Fibroblast of peridontal ligament (primary cell): Measurements from ENCODE around the gene XPNPEP3.
"Not testable (repeated sequence)": the region's sequence is repeated elsewhere in the genome, so short reads cannot be mapped to it uniquely, and the experiment has no call there.

ENCODE experiments used
- DNase-seq: peaks from one replicate; pipeline ENCODE4 v3.0.0-alpha.2; 2010; ENCODE audit errors: extremely low read depth

XPNPEP3 gene

DNA sequence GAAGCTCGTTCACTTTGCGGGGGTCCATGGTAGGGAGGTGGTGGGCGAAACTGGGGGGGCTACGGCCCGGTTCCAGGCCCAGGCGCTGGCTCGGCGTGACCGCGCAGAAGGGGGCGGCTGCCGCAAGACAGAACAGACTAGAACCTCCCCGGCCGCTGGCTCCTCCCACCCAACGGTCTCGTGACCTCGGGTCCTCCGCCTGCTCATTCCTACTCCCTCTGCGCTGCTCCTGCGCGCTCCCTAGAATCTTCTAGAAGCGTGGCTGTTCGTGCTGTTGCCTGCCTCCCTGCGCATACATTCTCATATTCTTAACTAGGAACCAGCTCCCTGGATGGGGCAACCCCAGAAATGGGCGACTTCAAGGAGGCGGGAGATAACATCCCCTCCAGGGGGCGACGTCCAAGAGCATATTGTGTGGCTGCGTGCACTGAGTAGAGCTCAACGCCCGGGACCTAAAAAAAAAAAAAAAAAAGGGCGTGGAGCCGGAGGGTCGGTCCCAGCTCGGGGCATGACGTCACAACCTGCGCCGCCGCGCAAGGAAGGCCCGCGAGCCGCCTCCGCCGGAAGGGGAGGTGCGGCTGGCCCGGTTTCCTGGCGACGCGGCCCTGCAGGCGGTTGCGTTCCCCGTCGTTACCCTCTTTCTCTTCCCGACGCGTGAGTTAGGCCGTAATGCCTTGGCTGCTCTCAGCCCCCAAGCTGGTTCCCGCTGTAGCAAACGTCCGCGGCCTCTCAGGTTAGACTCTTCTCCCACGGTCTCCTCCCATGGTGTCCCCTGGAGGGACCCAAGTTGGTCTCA, at the start of gene XPNPEP3, which contains the start of gene ST13:
Gene XPNPEP3 (plus strand): TSS at position 636 of the 796 bp plus-strand sequence. CDS start 34 bp downstream, at position 670.
Gene ST13 (minus strand): TSS at position 127 of the 796 bp plus-strand sequence. CDS start 99 bp downstream, at position 28.
- DNase-seq, result peak; percentile 95

DNA sequence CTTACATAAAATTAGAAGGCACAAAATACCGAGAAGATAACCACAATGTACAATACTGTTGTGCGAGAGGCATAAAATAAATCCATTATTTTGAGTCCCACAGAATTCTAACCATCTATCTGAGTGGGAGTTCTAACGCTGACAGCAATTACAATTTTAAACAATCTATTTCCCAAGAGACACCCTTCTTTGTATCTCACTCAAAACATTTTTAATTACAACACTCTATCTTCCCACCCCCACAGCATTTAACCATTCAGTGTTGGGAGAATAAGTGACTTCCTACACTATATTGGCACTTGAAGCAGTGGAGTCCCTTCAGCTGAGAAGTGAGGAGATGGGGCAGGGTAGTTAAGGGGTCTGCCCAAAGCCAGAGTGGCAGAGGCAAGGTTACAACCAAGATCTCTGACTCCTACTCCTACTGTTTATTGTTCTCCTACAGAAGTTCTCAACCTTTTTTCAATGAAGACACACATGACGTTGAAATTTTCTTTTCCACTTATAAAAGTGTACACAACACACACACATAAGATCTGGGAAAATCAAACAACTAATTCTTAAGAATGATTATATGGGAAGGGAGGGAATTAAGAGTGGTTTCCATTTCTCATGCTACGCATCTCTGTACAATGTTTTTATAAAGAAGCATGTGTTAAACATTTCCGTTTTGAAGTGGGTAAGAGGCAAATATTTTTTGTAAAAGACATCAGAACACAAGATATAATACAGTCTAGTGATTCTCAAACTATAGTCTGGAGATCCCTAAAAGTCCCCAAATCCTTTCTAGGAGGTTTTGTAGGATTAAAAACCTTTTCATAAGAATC, 48.7 kb upstream of the XPNPEP3 start:
- DNase-seq, result peak; percentile 50

- DNase-seq, result no peak
Observed at GRCh38 chr22:40813912-40814315, 43.0 kb upstream of the XPNPEP3 start.

DNA sequence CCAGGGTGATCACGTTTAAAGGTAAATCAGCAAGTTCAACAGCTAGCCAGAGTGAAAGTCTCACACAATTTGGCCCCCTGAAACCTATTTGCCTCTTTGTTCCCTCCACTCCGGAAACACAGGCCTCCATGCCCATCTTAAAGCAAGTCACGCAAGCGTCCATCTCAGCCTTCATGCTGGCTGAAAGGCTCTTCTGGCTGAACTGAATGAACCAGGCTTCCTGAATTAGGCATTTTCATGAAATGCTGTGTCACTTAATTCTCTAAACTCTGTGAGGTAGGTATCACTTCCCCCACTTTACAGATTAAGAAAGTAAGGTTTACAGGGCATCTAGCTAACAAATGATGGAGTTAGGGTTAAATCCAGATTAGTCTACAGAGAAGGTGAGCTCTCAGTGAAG, 39.2 kb upstream of the XPNPEP3 start:
- no peak for DNase-seq

- DNase-seq, result peak; percentile 6
Observed at GRCh38 chr22:40818192-40818746, 38.7 kb upstream of the XPNPEP3 start.

DNA sequence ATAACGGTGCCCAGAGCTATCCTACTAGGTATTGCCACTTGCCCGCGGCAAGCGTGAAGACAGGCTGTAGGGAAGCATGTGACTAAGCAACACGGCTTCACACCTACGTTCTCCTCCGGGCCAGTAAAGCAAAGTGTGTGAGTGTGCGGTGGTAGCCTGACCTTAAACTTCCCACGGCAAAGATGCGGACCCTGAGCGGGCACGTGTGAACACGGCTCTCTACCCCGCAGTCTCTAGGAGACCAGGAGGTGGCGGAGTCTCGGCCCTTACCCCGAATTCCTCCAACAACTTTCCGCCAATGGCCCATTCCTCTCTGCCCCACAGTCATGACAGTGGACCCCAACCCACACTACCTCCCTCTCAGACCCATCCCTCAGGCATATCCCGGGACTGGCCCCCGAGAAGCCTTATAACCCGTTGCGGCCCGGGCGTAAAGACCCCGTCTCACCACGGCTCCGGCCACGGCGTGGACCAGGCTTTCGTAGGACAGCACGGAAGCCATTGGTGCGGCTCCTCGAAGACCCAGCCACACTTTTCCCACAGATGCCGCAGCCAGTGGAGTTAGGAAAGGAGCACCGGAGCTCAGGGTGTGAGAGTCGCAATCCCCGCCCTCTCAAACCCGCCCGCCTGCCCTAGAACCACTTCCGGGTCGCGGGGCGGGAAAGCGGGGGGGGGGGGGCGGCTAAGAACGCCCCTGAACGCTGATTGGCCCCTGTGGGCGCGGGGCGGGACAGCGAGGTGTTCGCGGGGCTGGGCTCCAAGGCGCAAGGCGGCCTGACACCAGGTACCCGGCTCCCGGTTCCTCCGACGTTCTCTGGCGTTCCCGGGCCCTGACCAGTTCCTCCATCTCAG, 38.0 kb upstream of the XPNPEP3 start, which contains the start of gene SLC25A17:
Gene SLC25A17 (minus strand): TSS at position 600 of the 852 bp plus-strand sequence. CDS start 98 bp downstream, at position 502.
- DNase-seq, result peak; percentile 60

DNA sequence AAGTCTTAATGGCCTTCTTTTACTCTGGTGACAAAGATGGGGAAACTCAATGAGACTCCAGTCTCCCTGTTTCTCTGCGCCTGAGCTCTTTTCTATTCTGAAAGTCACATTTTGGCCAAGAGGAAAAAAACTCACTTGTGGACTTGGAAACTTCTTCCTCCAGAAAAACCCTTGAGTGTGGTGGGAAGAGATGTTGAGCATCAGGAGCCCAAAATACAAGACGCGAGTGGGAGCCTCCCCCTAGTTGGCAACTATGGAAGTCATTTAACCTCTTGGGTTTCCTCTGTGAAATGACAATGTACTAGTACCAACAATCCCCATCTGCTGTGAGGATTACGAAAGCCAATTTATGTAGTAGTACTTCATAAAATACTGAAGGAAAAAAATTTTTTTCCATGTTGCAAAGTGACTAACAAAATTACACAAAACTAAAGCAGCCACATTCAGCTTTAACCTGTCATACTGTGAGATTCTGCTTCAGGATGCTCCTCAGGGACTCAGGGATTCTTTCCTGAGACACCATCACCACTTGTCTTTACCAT, 37.3 kb upstream of the XPNPEP3 start:
- DNase-seq, result peak; percentile 54

- no peak for DNase-seq
Observed at GRCh38 chr22:40823426-40823825, 33.5 kb upstream of the XPNPEP3 start.

- not testable (repeated sequence) for DNase-seq
Observed at GRCh38 chr22:40826292-40826691, 30.7 kb upstream of the XPNPEP3 start.

- DNase-seq, result no peak
Observed at GRCh38 chr22:40826984-40827741, 29.8 kb upstream of the XPNPEP3 start.

DNA sequence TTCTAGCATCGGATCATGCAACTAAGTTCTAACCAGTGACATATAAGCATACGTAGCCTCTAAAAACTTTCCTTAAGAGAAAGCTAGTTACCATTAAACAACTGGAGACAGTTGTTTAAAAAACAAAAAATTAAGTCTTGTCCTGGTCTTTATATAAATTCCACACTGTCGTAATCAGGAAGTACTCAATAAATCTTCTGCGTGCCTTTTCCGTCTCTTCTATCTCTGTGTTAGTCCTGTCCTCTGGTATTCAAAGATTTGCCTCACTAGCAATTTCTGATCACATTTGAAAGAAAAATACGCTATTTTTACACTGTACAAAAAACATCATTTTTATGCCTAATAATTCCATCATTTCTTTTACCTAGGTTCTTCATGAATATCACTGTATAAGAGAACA, 27.8 kb upstream of the XPNPEP3 start:
- DNase-seq, result no peak

DNA sequence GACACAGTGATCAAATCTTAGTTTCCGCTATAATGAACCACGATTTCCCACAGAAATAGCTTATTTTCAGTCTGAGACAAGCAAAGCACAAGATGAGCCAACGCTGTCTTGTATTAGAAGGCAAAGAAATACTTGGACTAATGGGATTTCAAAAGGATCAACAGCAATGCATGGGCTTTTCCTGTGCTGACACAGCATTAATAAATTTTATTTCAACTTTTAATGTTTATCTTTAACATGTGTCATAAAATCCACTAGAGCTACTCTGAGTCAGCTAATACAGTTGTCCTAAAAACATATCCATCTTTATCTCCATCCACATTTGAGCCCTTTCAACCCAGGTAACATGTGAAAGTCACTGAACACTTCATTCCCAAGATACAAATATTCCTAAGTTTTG, 22.3 kb upstream of the XPNPEP3 start:
- no peak for DNase-seq

- DNase-seq, result no peak
Observed at GRCh38 chr22:40838486-40838885, 18.5 kb upstream of the XPNPEP3 start.

DNA sequence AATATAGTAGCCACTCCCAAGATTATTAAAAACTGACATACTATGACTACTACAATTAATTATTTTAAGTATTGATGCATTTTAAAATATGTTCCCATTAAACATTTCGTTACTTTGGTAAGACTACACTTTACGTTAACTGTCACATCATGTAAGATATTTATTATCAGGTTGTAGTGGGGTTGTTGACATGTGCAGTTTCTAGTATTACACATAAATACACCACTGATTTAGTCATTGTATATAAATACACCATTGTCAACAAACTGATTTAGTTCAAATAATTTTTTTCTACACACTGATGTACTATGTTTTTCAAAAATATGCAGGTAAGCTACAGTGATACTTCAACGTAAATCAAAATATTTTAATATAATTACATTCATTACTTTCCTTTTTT, 12.0 kb upstream of the XPNPEP3 start:
- DNase-seq, result no peak

GRCh38 chr22:40845816-40846215, 11.1 kb upstream of the XPNPEP3 start:
- not testable (repeated sequence) for DNase-seq

GRCh38 chr22:40853333-40853732, 3.6 kb upstream of the XPNPEP3 start:
- DNase-seq, result peak; percentile 7

- peak; percentile 29 for DNase-seq
Observed at GRCh38 chr22:40853961-40854360, 3.0 kb upstream of the XPNPEP3 start.

- peak; percentile 47 for DNase-seq
Observed at GRCh38 chr22:40855071-40855978, 1.6 kb upstream of the XPNPEP3 start.

DNA sequence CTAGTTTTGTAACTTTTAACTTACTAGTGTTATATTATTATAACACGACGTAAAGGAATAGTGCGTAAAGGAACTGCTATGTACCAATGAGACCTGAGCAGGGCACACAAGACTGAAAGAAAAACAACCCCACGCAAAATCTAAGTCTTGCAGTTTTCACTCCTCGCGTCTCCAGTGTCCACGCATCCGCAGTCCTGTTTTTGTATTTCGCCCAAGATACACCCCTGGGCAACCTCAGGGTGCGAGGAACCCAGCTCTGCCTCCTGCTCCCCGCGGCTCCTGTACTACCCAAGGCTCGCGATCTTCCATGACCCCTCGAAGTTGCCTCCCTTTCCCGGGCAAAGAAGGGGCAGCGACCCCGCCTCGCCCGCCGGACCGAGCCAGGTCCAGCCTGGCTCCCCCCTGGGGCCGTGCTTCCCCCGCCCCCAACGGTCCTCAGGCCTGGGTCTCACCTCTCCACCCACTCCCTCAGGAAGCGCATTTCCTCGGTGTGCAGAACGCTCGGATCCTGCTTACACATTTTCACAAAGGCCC, 902 bp upstream of the XPNPEP3 start:
- peak; percentile 23 for DNase-seq
